Measurements from ENCODE around the gene ZNF442. TPM values are rescaled to one million over a fixed set of nuclear protein-coding genes. Genes with fewer than 3 reads are reported as not detected.

Gene ZNF442
- total RNA-seq = 0.61 and 2.9 TPM in 2 replicates

GRCh38 chr19:12365236-12366162 lies at the start of gene ZNF442:
ZNF442 (minus strand) TSS chr19:12365683; CDS start chr19:12363631, 2,052 bp downstream.

DNA sequence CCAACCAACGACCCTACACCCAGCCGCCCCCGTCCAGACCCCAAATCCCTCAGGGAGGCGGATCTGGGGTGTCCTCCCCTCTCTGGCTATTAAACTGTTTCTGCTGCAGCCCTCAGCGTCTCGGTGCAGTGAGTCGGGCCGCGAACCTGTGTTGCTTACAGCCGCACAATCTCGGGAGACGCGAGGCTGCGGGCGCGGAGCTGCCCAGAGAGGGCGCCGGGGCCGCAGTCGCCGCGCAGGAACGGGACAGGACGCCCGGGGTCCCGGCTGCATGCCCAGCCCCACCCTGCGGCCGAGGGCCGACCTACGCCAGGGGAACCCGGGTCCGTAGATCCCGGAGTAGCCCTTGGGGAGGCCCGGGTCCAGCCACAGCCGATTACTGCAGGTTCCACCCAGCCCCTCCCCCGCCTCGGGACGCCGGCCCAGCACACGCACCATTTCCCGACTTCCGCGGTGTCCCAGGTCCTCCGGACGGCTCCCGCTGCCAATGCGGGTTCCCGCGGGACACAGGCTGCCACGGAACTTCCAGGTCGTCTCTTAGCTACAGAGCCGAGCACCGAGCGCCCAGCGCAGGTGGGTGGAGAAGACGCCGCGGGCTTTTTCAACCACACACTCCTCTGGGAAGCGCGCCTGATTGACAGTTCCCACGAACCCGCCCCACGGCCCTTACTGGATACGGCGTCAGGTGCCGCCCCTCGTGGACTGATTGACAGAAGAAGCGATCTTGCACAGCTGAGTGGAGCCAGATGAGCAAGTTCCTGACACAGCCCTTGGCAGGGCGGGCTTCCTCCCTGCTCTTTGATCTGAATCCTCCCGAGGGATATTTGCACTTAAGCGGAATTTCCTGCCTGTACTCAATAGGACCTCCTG lies 35.4 kb upstream of the ZNF442 start, which contains the start of gene ZNF799:
TSS of gene ZNF799 (minus strand) at position 639 of the 870 bp plus-strand sequence. CDS start at position 438, 201 bp downstream.

GRCh38 chr19:12333162-12334159 lies 32.0 kb downstream of the ZNF442 start, which contains the start of gene ZNF563:
ZNF563 (minus strand) TSS chr19:12333633; CDS start chr19:12333482, 151 bp downstream.

Other genes with a start within 250 kb of the ZNF442 start
- gene ZNF20, start 225.3 kb downstream of the ZNF442 start, total RNA-seq = 0.61 and 3.0 TPM in 2 replicates
- 1.7 and 3.1 TPM in 2 replicates for gene ZNF625, start 208.9 kb downstream of the ZNF442 start, total RNA-seq
- 1.8 and 2.7 TPM in 2 replicates for gene ZNF136, start 202.6 kb downstream of the ZNF442 start, total RNA-seq
- 3.2 and 5.1 TPM in 2 replicates for gene ZNF44, start 70.8 kb downstream of the ZNF442 start, total RNA-seq
- 2.5 and 4.5 TPM in 2 replicates for gene ZNF563, start 32.0 kb downstream of the ZNF442 start, total RNA-seq
- 2.0 and 2.1 TPM in 2 replicates for gene ZNF799, start 35.6 kb upstream of the ZNF442 start, total RNA-seq
- 1.5 and 1.6 TPM in 2 replicates for gene ZNF443, start 75.3 kb upstream of the ZNF442 start, total RNA-seq
- gene ZNF709, start 119.1 kb upstream of the ZNF442 start, total RNA-seq = 0.47 and 0.53 TPM in 2 replicates
- gene ZNF564, start 185.8 kb upstream of the ZNF442 start, total RNA-seq = 2.6 and 3.9 TPM in 2 replicates
- gene ZNF490, start 245.1 kb upstream of the ZNF442 start, total RNA-seq = 2.6 and 5.2 TPM in 2 replicates
- gene ZNF791, start 245.2 kb upstream of the ZNF442 start, total RNA-seq = 5.2 and 5.3 TPM in 2 replicates

All from hair follicular keratinocyte (primary cell).